Endothelial cell of umbilical vein (primary cell): Measurements from ENCODE around the gene CYP20A1. TPM values are rescaled to one million over a fixed set of nuclear protein-coding genes. Genes with fewer than 3 reads are reported as not detected.

ENCODE experiments used
- BruUV-seq: library from RNA; stranded (reverse); fragments of 400-500 nt; replicated peaks from 2 replicates; lab custom pipeline; 2021; lab: Mats Ljungman, UMichigan
- CTCF ChIA-PET: fragments of 300-600, 350-600 bp; sonication (Branson Sonifier 250); formaldehyde crosslinking; loops from one replicate; lab custom pipeline; 2021; ENCODE audit warnings: antibody characterized with exemption, inconsistent platforms; lab: Charles Lee
- POLR2A ChIA-PET: fragments of 300-600, 350-600 bp; sonication (Branson Sonifier 250); formaldehyde crosslinking; loops from one replicate; lab custom pipeline; 2021; ENCODE audit warnings: antibody characterized with exemption, inconsistent platforms; lab: Charles Lee
- DNase-seq: peaks from one replicate; pipeline ENCODE4 v3.0.0-alpha.2; 2011; ENCODE audit warnings: low read depth, low spot score
- FAIRE-seq: peaks from 2 replicates; lab custom pipeline; 2011; peaks lifted over from hg19 to GRCh38; lab: Jason Lieb, UNC
- H2AFZ ChIP-seq: 2 replicates; pipeline ENCODE4 v1.6.0; 2012; ENCODE audit warnings: low read depth, low read length, control low read depth, inconsistent platforms
- H3K27ac ChIP-seq: 2 replicates; pipeline ENCODE4 v1.5.1; 2011; ENCODE audit warnings: low read depth, mild to moderate bottlenecking, control low read depth, low read length, moderate library complexity; ENCODE audit not compliant: insufficient read depth
- H3K27me3 ChIP-seq, 2 experiments: 2 replicates each; pipeline versions ENCODE4 v1.6.0 to v1.6.1; 2011; ENCODE audit warnings: low read length in 2 of 2, mixed read lengths in 1 of 2; ENCODE audit not compliant: control insufficient read depth in 2 of 2, insufficient read depth in 2 of 2
- H3K36me3 ChIP-seq, 2 experiments: 2 replicates in 1 of 2; 3 replicates in 1 of 2; pipeline ENCODE4 v1.5.1; 2011; ENCODE audit warnings: low read length in 2 of 2, mild to moderate bottlenecking in 1 of 2, moderate library complexity in 1 of 2; ENCODE audit not compliant: control insufficient read depth in 2 of 2, insufficient read depth in 2 of 2; ENCODE audit errors: extremely low read depth in 1 of 2
- H3K4me1 ChIP-seq: 3 replicates; pipeline ENCODE4 v1.5.1; 2011; ENCODE audit warnings: mild to moderate bottlenecking, low read length; ENCODE audit not compliant: control insufficient read depth, insufficient read depth; ENCODE audit errors: extremely low read depth
- H3K4me2 ChIP-seq: 2 replicates; pipeline ENCODE4 v1.6.1; 2011; ENCODE audit warnings: low read length, control low read depth, mixed read lengths; ENCODE audit not compliant: insufficient read depth
- H3K4me3 ChIP-seq, 3 experiments: fragments of 200-600 bp in 1 of 3; sonication (generic), shearing (Covaris generic) in 1 of 3; replicated peaks in 1 of 3; 2 replicates each; pipeline ENCODE4 v1.5.1; 2011 to 2016; ENCODE audit warnings: control low read depth in 3 of 3, low read length in 3 of 3, mild to moderate bottlenecking in 2 of 3, inconsistent platforms in 1 of 3, low read depth in 1 of 3, moderate library complexity in 1 of 3; ENCODE audit not compliant: insufficient read depth in 1 of 3
- H3K79me2 ChIP-seq: 2 replicates; pipeline ENCODE4 v1.6.0; 2012; ENCODE audit warnings: low read length, inconsistent platforms; ENCODE audit not compliant: control insufficient read depth, insufficient read depth
- H3K9ac ChIP-seq: replicated peaks from 2 replicates; pipeline ENCODE3; 2011; ENCODE audit warnings: low read length, control low read depth; ENCODE audit not compliant: insufficient read depth; ENCODE audit errors: extremely low read depth
- H3K9me1 ChIP-seq: replicated peaks from 3 replicates; pipeline ENCODE4 v1.6.0; 2011; ENCODE audit warnings: mild to moderate bottlenecking, low read length; ENCODE audit not compliant: control insufficient read depth, insufficient read depth; ENCODE audit errors: extremely low read depth
- H3K9me3 ChIP-seq: replicated peaks from 2 replicates; pipeline ENCODE4 v1.5.1; 2012; ENCODE audit warnings: low read length, inconsistent platforms; ENCODE audit not compliant: control insufficient read depth, insufficient read depth
- H4K20me1 ChIP-seq: replicated peaks from 2 replicates; pipeline ENCODE3; 2011; ENCODE audit warnings: mild to moderate bottlenecking, low read length; ENCODE audit not compliant: control insufficient read depth, insufficient read depth; ENCODE audit errors: extremely low read depth
- CTCF ChIP-seq, 2 donors: IDR thresholded peaks; 1 replicate in 1 of 2; 2 replicates in 1 of 2; pipeline ENCODE4 v1.5.1; 2011; ENCODE audit warnings: low read length in 2 of 2, mild to moderate bottlenecking in 2 of 2, moderate library complexity in 2 of 2, control low read depth in 1 of 2, inconsistent platforms in 1 of 2, low read depth in 1 of 2; ENCODE audit not compliant: insufficient read depth in 1 of 2; ENCODE audit errors: extremely low read depth in 1 of 2
- EZH2 ChIP-seq: IDR thresholded peaks from 2 replicates; pipeline ENCODE4 v1.6.1; 2012; ENCODE audit warnings: borderline replicate concordance, low read depth, mild to moderate bottlenecking, moderate library complexity, low read length, inconsistent platforms; ENCODE audit not compliant: severe bottlenecking
- FOS ChIP-seq: IDR thresholded peaks from 2 replicates; pipeline ENCODE4 v1.6.1; 2011; ENCODE audit warnings: mild to moderate bottlenecking, low read length, moderate library complexity, borderline replicate concordance; ENCODE audit not compliant: insufficient read depth
- GATA2 ChIP-seq: IDR thresholded peaks from 2 replicates; pipeline ENCODE4 v1.7.0; 2011; ENCODE audit warnings: low read depth, mild to moderate bottlenecking, moderate library complexity, mixed read lengths, low read length; ENCODE audit not compliant: insufficient read length, insufficient read depth
- JUN ChIP-seq: IDR thresholded peaks from 2 replicates; pipeline ENCODE4 v1.6.1; 2011; ENCODE audit warnings: borderline replicate concordance, low read depth; ENCODE audit not compliant: insufficient read length, insufficient read depth
- MAX ChIP-seq: IDR thresholded peaks from 2 replicates; pipeline ENCODE4 v1.6.1; 2011; ENCODE audit not compliant: insufficient read depth, insufficient read length
- MYC ChIP-seq: IDR thresholded peaks from one replicate; pipeline ENCODE4 v1.6.1; 2011; ENCODE audit warnings: mild to moderate bottlenecking, low read depth, low read length
- POLR2A ChIP-seq: IDR thresholded peaks from 2 replicates; pipeline ENCODE4 v1.6.1; 2012; ENCODE audit warnings: low read depth, mild to moderate bottlenecking, control low read depth, low read length
- POLR2AphosphoS5 ChIP-seq: IDR thresholded peaks from 2 replicates; pipeline ENCODE4 v1.6.1; 2012; ENCODE audit warnings: low read depth, mild to moderate bottlenecking, control low read depth, low read length, moderate library complexity; ENCODE audit not compliant: insufficient read depth
- dilution Hi-C: fragments of 300-500 bp; cut with MboI; formaldehyde crosslinking; loops from one replicate; pipeline ENCODE4 v1.15.0; 2019; ENCODE audit warnings: low sequenced_read_pairs; ENCODE audit not compliant: extremely low pct_ligation_motif_present
- intact Hi-C: fragments of 100-400 bp; cut with micrococcal nuclease; formaldehyde crosslinking; loops from one replicate; pipeline ENCODE4 v1.10.0; 2022
- polyA plus RNA-seq, 4 experiments: library from polyadenylated mRNA; depleted of rRNA in 3 of 4; stranded (reverse) in 3 of 4; unstranded in 1 of 4; fragments of >200 nt; gene quantifications; 2 replicates each; pipeline versions ENCODE4 v1.2.1 to v1.2.3, GENCODE V29; 2011 to 2012; ENCODE audit warnings: missing spikeins in 1 of 4
- total RNA-seq: library from RNA; stranded (reverse); gene quantifications from 2 replicates; pipeline ENCODE4 v1.2.3, GENCODE V29; 2021

The CYP20A1 gene
- total and polyA plus RNA-seq, 2 donors (not counting 3 experiments of a cell fraction or from before 2014, with no cell fraction given) = 9.6 to 26.5 TPM

- no peaks in the 10 kb centered on the region for H4K20me1 ChIP-seq
- no peaks in the 10 kb centered on the region for H3K4me1 ChIP-seq
- no peaks in the 10 kb centered on the region for H3K27me3 ChIP-seq
- dilution Hi-C loops (no loop called here), intact Hi-C loops (no loop called here)
- H2AFZ ChIP-seq = no peak overlapping the region
- no peaks in the 10 kb centered on the region for H3K9me3 ChIP-seq
- TF ChIP-seq JUN (no peak), FOS (no peak), GATA2 (no peak), POLR2AphosphoS5 (no peak), EZH2 (no peak), MAX (no peak), MYC (no peak), CTCF (IDR thresholded peaks at IDR 0.05; ENCODE audit: extremely low read depth in 1 of 2, insufficient read depth in 1 of 2, low read depth in 1 of 2, low read length in 2 of 2) (no peak), POLR2A (no peak)
- no peak for FAIRE-seq
- H3K27ac ChIP-seq = no peak overlapping the region
- ChIA-PET CTCF (no interaction called here), POLR2A (no interaction called here)
- no peak for DNase-seq
- H3K9me1 ChIP-seq = no peaks in the 10 kb centered on the region
- H3K9ac ChIP-seq = no peak overlapping the region
- H3K36me3 ChIP-seq = no peaks in the 10 kb centered on the region
- H3K79me2 ChIP-seq = peaks cover 37% of the 10 kb centered on the region
- H3K4me3 ChIP-seq = no peak overlapping the region
- no TSS peak for BruUV-seq
- no peak overlapping the region for H3K4me2 ChIP-seq
Observed at GRCh38 chr2:203352604-203353255, 113.9 kb downstream of the CYP20A1 start.
